GM21723 (cell line): ENCODE measurements around the gene C12orf75.
"Not testable (repeated sequence)": the region's sequence is repeated elsewhere in the genome, so short reads cannot be mapped to it uniquely, and the experiment has no call there.

Experiments
- ATAC-seq: cut with Tn5 transposase; IDR thresholded peaks from one replicate; pipeline ENCODE4 v1.9.1; 2021; ENCODE audit warnings: mild to moderate bottlenecking, moderate library complexity; ENCODE audit not compliant: unreplicated experiment

Gene C12orf75

DNA sequence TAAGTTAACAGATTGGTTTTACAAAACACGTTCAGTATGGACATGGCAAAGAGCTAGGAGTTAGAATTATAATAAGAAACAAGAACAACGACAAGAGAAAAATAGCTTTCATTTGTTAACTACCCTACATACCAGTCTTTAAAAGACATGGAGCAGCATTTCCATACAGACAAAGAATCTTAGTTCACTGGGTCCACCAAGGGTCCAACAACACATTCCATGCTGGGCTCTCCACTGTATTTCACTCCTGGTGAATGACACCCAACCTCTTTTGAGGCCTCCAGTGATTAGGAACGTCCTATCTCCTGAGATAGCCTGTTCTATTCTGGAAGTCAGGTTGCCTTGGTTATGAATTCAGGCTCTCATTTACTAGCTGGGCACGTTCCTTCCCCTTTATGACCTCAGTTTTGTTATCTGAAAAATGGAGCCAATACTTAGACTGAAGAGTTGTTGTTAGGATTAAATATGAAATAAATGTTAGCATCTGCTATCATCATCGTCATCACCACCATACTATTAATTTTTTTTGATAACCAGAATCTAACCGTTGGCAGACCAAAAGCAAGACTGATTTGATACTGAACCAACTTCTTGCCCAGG is 37.7 kb downstream of the C12orf75 start:
- ATAC-seq, result no peak

GRCh38 chr12:105369014-105369413 is 38.5 kb downstream of the C12orf75 start:
- ATAC-seq, result no peak

- ATAC-seq, result no peak
Measured at GRCh38 chr12:105374303-105374702, 43.8 kb downstream of the C12orf75 start.

GRCh38 chr12:105377077-105377476 is 46.6 kb downstream of the C12orf75 start:
- no peak for ATAC-seq

DNA sequence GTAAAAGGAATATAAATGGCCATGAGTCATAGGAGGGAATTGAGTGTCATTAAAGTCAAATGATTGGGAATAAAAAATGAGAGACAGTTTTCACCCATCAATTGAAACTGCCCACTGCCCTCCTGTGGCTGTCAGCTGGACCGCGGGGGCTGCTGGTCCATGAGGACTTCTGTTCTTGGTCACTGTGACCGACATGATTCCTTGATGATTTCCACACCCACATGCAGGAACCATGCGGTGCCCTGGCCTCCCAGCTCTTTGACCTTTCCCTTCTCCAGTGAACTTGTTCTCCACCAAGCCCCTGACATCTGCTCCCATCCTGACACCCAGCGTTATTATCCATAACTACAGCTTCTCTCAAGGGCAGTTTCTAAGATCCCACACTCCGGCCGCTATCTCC is 48.4 kb downstream of the C12orf75 start:
- no peak for ATAC-seq

DNA sequence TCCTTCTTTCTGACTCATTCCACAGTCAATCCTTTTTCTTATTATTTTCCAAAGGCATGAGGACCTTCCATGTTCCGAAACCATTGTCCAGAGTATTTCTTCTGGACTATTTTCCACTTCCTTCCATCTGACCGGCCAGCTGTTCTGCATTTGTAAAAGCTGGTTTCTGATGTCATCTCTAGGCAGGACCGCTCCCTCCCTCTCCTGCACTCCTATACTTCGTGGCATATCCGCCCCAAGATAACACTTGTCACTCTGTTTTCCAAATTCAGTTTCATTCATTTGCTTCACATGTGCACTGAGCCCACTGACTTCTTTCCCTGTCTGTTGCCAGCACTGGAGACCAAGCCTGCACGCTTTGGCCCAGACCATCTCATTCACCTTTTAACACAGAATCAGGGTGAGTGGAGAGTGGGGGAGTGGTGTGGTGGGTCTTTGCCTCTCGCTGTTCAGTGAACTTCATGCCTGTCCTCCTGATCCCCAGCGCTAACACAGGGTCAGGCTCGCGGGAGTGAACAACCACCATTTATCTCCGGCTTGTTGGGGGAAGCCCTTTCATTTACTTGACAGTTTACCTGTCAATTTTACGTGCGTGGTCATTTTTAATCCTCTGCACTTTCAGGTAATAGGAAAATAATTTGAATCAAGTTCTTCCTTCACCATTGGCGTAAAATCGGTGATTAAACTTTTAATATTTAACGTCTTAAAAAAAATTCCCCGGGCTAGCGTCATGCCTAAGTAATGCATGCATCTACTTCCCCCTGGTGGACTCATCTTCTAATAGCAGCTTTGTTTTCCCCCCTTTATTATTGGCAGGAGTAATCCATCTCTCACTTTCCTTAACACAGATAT is 52.5 kb downstream of the C12orf75 start:
- ATAC-seq, result no peak

DNA sequence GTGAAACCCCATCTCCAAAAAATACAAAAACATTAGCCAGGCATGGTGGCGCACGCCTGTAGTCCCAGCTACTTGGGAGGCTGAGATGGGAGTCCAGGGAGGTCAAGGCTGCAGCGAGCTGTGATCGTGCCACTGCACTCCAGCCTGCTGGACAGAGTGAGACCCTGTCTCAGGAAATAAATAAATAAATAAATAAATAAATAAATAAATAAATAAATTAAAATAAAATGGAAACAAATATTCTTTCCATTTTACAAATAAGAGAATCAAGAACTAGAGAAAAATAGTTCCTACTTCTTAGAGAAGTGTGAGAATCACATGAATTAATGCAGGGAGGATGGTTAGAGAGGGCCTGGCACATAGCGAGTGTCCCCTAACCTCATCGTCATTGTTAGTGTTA is 53.7 kb downstream of the C12orf75 start:
- ATAC-seq, result no peak

DNA sequence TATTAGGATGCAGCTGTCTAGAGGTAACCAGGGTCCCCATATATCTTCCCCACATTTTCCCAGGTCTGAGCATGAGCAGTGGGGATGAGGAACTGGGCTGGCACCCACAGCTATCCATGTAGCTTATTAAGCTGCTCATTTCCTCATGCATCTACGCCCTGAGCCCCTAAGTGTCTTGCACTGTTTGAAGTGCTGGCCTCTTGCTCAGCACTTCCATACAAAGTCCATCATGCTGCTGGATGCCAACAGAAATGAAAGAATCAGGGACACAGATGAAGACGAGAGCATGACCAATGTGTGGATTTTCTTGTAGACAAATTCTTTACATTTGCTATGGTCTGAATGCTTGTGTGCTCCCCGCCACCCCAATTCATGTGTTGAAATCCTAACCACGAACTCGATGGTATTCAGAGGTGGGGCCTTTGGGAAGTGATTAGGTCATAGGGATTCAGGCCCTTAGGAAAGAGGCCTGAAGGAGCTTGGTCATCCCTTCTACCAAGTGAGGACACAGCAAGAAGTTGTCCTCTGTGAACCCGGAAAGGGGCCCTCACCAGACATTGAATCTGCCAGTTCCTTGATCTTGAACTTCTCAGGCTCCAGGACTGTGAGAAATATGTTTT is 54.5 kb downstream of the C12orf75 start:
- no peak for ATAC-seq

DNA sequence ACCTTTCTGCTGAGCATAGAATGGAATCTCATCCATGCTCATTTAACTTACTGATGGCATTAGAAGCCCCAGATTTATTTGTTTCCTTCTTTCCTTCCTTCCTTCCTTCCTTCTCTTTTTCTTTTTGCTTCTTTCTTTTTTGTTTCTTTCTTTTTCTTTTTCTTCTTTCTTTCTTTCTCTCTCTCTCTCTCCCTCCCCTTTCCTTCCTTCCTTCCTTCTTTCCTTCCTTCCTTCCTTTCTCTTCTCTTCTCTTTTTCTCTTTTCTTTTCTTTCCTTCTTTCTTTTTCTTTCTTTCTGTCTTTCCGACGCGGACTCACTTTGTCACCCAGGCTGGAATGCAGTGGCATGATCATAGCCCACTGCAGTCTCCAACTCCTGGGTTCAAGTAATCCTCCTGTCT is 55.9 kb downstream of the C12orf75 start:
- no peak for ATAC-seq

GRCh38 chr12:105391231-105391630 is 60.7 kb downstream of the C12orf75 start:
- no peak for ATAC-seq

DNA sequence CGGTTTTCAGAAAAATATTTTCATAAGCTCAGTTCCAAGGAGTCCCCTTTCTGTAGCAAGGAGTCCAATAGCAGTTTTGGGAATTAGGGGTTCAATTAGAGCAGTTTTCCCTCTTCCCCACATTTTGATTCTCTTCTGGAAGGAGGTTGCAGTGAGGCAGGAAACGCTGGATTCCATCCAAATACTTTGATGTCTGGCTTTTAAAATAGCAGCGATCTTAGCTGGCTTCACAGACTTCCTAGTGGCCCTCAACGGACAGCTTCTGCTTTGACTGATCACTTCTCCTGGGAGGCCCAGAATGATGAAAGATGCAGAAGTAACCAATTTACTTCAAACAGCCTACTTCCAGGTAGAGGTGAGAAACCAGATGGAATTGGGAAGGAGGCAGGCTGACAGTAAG is 63.1 kb downstream of the C12orf75 start:
- ATAC-seq, result no peak

- no peak for ATAC-seq
Measured at GRCh38 chr12:105396024-105396423, 65.5 kb downstream of the C12orf75 start.

DNA sequence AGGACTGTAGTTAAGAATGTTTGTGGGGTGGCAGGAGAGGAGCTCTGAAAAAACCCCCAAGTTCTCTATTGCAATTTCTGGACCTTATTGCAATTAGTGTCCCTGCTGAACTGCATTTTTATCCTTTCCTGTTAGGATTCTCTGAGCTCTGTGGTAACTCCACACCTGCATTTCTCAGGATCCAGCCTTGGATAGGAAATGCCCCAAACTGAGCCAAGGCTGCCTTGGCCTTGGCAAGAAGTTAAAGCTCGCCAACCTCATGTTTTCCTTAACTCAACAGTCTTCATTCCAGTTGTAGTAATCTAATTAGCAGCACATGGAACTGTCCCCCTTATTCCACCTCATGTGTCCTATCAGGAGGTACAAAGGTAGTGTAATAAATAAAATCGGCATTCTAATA is 66.5 kb downstream of the C12orf75 start:
- no peak for ATAC-seq

DNA sequence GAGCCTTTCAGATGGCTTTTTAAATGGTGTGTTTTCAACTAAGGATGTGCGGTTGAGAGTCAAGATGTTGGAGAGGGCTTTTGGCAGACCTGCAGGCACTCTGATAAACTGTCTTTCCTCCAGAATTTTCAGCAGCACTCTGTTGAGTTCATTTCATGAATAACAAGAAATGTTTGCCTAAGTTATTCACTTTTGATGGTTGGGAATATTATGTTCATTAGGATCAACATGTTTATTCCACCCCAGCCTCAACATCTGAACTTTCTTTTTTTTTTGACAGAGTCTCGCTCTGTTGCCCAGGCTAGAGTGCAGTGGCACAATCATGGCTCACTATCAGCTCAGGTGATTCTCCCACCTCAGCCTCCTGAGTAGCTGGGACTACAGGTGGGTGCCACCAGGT is 68.4 kb downstream of the C12orf75 start:
- no peak for ATAC-seq

GRCh38 chr12:105399428-105400081 is 69.1 kb downstream of the C12orf75 start:
- ATAC-seq, result no peak

DNA sequence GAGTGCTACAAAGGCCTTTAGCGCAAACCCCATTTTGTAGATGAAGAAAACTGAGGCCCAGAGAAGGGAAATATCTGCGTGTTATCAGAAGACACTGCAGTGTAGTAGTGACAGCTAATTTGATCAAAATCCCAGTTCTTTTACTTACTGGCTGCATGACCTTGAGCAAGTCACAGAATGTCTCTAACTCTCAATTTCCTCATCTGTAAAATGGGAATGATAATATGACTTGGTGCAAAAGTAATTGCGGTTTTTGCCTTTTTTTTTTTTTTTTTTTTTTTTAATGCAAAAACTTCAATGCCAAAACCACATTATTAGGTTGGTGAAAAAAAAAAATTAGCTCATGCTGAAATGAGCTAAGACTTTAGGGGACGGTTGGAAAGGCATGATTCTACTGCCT is 69.7 kb downstream of the C12orf75 start:
- no peak for ATAC-seq

DNA sequence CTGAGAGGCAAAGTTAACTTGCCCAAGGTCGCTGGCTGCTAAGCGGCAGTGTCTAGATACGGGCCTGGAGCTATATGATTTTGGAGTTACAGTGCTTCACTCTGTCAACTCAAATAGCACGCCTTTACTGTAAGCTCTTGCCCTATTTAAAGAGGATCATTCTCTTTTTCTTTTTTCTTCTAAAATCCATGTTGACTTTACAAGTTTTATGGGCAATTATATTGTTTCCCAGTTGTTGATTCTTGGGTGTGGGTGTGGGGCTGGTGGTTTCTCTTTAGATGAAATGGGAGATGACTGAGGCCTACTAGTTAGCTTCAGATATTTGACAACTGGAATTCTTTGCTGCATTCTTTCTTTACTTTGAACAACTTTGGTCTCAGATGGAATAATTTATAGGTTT is 70.7 kb downstream of the C12orf75 start:
- no peak for ATAC-seq

GRCh38 chr12:105402366-105402765 is 71.9 kb downstream of the C12orf75 start:
- no peak for ATAC-seq

- no peak for ATAC-seq
Measured at GRCh38 chr12:105403095-105403494, 72.6 kb downstream of the C12orf75 start.

DNA sequence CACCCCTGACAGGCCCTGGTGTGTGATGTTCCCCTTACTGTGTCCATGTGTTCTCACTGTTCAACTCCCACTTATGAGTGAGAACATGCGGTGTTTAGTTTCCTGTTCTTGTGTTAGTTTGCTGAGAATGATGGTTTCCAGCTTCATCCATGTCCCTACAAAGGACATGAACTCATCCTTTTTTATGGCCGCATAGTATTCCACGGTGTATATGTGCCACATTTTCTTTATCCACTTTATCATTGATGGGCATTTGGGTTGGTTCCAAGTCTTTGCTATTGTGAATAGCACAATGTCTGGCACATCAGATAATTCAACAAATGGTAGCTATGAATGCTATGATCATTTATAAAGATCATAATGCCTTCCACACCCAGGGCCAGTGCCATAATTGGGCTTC is 73.6 kb downstream of the C12orf75 start:
- ATAC-seq, result not testable (repeated sequence)

GRCh38 chr12:105406497-105406896 is 76.0 kb downstream of the C12orf75 start:
- no peak for ATAC-seq

GRCh38 chr12:105409279-105409678 is 78.8 kb downstream of the C12orf75 start:
- ATAC-seq, result no peak
